ENCODE results near the gene MUC20. TPM values are rescaled to one million over a fixed set of nuclear protein-coding genes. Genes with fewer than 3 reads are reported as not detected.
"Not testable (repeated sequence)": the region's sequence is repeated elsewhere in the genome, so short reads cannot be mapped to it uniquely, and the experiment has no call there.

Gene MUC20
- total RNA-seq, 1 experiment from 2014 or later = 176 TPM

DNA sequence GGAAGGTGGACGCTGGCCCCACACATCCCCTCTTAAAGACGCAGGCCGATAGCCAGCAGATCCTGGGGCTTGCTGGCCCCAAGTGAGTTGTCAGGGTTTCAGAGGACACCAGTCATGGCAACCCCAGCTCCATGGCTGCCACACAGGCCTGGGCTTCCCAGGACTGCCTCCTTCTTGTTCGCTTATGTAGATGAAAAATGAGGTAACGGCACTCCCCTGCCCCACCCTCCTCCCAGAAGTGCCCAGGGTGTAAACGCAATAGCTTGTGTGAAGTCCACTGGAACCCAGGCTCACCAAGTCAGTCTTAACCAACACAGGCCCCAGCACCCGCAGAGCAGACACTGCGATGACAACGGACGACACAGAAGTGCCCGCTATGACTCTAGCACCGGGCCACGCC is 3.6 kb downstream of the MUC20 start:
- DNase-seq; H3K27me3 ChIP-seq (ENCODE audit: insufficient read depth, low read depth); H3K36me3 ChIP-seq (ENCODE audit: low read depth); intact Hi-C loops (cut with micrococcal nuclease; ENCODE audit: unreplicated experiment); H4K20me1 ChIP-seq (ENCODE audit: insufficient read depth); H3K9me2 ChIP-seq (ENCODE audit: insufficient read depth); CTCF ChIA-PET; H3K9me3 ChIP-seq (ENCODE audit: insufficient read depth, low read depth); BruUV-seq (replicated peaks); H3K79me2 ChIP-seq (ENCODE audit: low read depth); H3K4me2 ChIP-seq; POLR2A ChIA-PET (ENCODE audit: unreplicated experiment); H2AFZ ChIP-seq; H3K27ac ChIP-seq; H3K4me3 ChIP-seq: not testable (repeated sequence)
- Histone ChIP-seq H3F3A (ENCODE audit: insufficient read depth, low read depth) (peaks cover 21% of the 10 kb centered on the region), H3K4me1 (replicated peaks; ENCODE audit: insufficient read depth) (peaks cover 27% of the 10 kb centered on the region)

DNA sequence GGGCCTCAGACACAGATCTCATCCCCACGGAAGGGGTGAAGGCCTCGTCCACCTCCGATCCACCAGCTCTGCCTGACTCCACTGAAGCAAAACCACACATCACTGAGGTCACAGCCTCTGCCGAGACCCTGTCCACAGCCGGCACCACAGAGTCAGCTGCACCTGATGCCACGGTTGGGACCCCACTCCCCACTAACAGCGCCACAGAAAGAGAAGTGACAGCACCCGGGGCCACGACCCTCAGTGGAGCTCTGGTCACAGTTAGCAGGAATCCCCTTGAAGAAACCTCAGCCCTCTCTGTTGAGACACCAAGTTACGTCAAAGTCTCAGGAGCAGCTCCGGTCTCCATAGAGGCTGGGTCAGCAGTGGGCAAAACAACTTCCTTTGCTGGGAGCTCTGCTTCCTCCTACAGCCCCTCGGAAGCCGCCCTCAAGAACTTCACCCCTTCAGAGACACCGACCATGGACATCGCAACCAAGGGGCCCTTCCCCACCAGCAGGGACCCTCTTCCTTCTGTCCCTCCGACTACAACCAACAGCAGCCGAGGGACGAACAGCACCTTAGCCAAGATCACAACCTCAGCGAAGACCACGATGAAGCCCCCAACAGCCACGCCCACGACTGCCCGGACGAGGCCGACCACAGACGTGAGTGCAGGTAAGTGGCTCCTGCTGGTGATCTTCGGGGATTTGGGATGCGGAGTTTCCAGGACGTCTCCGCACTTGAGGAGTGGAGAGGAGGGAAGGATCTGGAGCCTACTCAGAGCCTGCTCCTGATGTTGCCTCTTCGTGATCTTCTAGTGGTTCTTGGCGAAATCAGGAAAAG is 5.3 kb downstream of the MUC20 start:
- H3K36me3 ChIP-seq (ENCODE audit: low read depth); H3F3A ChIP-seq (ENCODE audit: insufficient read depth, low read depth); H3K79me2 ChIP-seq (ENCODE audit: low read depth); H3K27ac ChIP-seq; H3K27me3 ChIP-seq (ENCODE audit: insufficient read depth, low read depth); H2AFZ ChIP-seq; H3K9me3 ChIP-seq (ENCODE audit: insufficient read depth, low read depth); DNase-seq; intact Hi-C loops (cut with micrococcal nuclease; ENCODE audit: unreplicated experiment); BruUV-seq (replicated peaks); H4K20me1 ChIP-seq (ENCODE audit: insufficient read depth); H3K4me2 ChIP-seq; CTCF ChIA-PET; H3K4me3 ChIP-seq; H3K9me2 ChIP-seq (ENCODE audit: insufficient read depth); POLR2A ChIA-PET (ENCODE audit: unreplicated experiment); H3K4me1 ChIP-seq (replicated peaks; ENCODE audit: insufficient read depth): not testable (repeated sequence)

DNA sequence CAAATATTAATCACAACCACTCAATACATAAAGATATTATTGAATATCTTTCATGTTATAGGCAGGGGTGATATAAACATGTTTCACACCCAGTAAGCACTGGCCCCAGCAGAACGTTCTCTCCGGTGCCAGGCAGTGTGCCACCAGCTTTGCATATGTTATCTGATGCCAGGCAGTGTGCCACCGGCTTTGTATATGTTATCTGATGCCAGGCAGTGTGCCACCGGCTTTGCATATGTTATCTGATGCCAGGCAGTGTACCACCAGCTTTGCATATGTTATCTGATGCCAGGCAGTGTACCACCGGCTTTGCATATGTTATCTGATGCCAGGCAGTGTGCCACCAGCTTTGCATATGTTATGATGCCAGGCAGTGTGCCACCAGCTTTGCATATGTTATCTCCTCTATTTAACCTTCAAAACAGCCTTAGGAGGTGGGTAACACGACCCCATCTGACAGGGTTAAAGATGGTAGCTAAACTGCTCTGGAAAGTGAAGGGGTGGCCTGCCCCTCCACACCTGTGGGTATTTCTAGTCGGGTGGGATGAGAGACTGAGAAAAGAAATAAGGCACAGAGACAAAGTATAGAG is 6.9 kb downstream of the MUC20 start:
- Histone ChIP-seq H3F3A (ENCODE audit: insufficient read depth, low read depth) (no peaks in the 10 kb centered on the region; the same call in 1 of the 2 replicates), H3K79me2 (ENCODE audit: low read depth) (no peaks in the 10 kb centered on the region), H3K36me3 (ENCODE audit: low read depth) (no peaks in the 10 kb centered on the region), H3K9me2 (ENCODE audit: insufficient read depth) (no peaks in the 10 kb centered on the region), H3K4me2 (no peak overlapping the region), H3K9me3 (ENCODE audit: insufficient read depth, low read depth) (no peaks in the 10 kb centered on the region), H3K4me1 (replicated peaks; ENCODE audit: insufficient read depth) (no peaks in the 10 kb centered on the region), H3K27me3 (ENCODE audit: insufficient read depth, low read depth) (no peaks in the 10 kb centered on the region), H2AFZ (no peak overlapping the region), H3K4me3 (no peak overlapping the region), H3K27ac (no peak overlapping the region), H4K20me1 (ENCODE audit: insufficient read depth) (no peaks in the 10 kb centered on the region)
- intact Hi-C loops (cut with micrococcal nuclease; ENCODE audit: unreplicated experiment) = no loop called here
- CTCF ChIA-PET = interaction anchor here (0.6 kb wide), 1 partner anchor 355 kb away, joined by 7 read pairs; no protein-coding TSS in a partner anchor
- POLR2A ChIA-PET (ENCODE audit: unreplicated experiment) = interaction anchor here (0.6 kb wide), 1 partner anchor 11 kb away, joined by 3 read pairs; no protein-coding TSS in a partner anchor
- BruUV-seq (replicated peaks) = no TSS peak
- TF ChIP-seq, protein P1, sequence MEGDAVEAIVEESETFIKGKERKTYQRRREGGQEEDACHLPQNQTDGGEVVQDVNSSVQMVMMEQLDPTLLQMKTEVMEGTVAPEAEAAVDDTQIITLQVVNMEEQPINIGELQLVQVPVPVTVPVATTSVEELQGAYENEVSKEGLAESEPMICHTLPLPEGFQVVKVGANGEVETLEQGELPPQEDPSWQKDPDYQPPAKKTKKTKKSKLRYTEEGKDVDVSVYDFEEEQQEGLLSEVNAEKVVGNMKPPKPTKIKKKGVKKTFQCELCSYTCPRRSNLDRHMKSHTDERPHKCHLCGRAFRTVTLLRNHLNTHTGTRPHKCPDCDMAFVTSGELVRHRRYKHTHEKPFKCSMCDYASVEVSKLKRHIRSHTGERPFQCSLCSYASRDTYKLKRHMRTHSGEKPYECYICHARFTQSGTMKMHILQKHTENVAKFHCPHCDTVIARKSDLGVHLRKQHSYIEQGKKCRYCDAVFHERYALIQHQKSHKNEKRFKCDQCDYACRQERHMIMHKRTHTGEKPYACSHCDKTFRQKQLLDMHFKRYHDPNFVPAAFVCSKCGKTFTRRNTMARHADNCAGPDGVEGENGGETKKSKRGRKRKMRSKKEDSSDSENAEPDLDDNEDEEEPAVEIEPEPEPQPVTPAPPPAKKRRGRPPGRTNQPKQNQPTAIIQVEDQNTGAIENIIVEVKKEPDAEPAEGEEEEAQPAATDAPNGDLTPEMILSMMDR (conservative IDR thresholded peaks at IDR 0.05) = no peak
- TF ChIP-seq EZH2 (IDR thresholded peaks at IDR 0.05; ENCODE audit: low read depth) = no peak
- no peak for DNase-seq

DNA sequence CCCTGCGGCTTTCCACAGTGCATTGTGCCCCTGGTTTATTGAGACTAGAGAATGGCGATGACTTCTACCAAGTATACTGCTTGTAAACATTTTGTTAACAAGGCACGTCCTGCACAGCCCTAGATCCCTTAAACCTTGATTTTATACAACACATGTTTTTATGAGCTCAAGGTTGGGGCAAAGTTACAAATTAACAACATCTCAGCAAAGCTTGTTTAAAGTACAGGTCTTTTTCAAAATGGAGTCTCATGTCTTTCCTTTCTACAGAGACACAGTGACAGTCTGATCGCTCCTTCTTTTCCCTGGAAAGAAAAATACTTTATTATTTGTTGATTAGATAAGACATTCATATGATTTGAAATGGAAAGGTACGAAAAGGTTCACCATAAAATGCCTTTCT is 8.0 kb downstream of the MUC20 start:
- H4K20me1 ChIP-seq (ENCODE audit: insufficient read depth); H3K9me3 ChIP-seq (ENCODE audit: insufficient read depth, low read depth); H3K9me2 ChIP-seq (ENCODE audit: insufficient read depth); H3K4me2 ChIP-seq; H2AFZ ChIP-seq; CTCF ChIA-PET; POLR2A ChIA-PET (ENCODE audit: unreplicated experiment); H3K4me1 ChIP-seq (replicated peaks; ENCODE audit: insufficient read depth); BruUV-seq (replicated peaks); H3K79me2 ChIP-seq (ENCODE audit: low read depth); H3F3A ChIP-seq (ENCODE audit: insufficient read depth, low read depth); H3K27ac ChIP-seq; H3K36me3 ChIP-seq (ENCODE audit: low read depth); H3K27me3 ChIP-seq (ENCODE audit: insufficient read depth, low read depth); DNase-seq; H3K4me3 ChIP-seq; intact Hi-C loops (cut with micrococcal nuclease; ENCODE audit: unreplicated experiment): not testable (repeated sequence)
